GM18907 (cell line): ENCODE results near the gene TPRG1L.

ENCODE experiments used
- ATAC-seq: cut with Tn5 transposase; IDR thresholded peaks from one replicate; pipeline ENCODE4 v1.9.1; 2021; ENCODE audit warnings: mild to moderate bottlenecking, moderate library complexity; ENCODE audit not compliant: unreplicated experiment

Gene TPRG1L

DNA sequence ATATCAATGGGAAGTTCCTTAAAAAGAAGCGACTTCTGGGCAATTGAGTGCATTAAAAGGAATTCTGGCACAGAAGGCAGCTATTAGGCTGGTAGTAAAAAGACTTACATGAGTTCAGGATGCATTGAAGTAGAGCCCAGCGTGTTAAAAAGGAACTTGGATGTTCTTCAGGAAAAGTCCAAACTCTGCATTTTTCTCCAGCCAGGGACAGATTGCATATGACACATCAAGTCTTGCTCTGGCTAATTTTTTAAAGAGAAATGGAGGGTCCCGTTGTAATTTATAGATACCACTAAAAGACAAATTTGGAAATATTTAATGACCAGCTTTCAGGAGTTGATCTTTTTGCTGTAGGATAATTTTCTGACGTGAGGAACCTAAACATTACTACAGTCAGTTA lies 1.2 kb downstream of the TPRG1L start:
- no peak for ATAC-seq

DNA sequence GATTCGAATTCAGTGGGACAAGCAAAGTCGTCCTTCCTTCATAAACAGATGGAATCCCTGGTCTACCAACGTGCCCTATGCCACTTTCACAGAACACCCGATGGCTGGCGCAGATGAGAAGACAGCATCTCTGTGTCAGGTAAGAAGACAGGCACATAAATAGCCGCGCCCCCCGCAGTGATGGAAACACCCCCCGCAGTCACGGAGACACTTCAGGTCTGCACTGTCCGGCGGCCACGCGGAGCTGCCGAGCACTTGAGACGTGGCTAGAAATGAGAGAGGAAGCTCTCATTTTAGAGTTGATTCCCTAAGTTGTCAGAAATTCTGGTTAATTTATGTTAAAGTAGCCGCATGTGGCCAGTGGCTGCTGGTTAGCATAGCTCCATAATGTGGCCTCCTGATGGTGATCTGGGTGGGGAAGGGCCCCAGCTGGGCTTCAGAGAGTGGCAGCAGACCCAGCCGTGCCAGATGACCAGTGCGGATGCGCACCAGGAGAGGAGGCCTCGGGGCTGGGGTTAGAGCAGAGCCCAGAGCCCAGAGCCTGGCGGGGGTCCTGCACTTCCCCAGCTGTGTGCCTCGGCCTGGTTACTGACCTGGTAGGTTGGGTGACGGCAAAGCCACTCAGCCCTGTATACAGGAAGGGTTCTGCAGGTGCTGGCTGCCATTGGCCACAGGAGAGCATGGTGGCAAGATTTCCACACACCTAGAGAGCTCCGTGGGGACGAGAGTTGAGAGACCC lies 2.9 kb downstream of the TPRG1L start:
- no peak for ATAC-seq

DNA sequence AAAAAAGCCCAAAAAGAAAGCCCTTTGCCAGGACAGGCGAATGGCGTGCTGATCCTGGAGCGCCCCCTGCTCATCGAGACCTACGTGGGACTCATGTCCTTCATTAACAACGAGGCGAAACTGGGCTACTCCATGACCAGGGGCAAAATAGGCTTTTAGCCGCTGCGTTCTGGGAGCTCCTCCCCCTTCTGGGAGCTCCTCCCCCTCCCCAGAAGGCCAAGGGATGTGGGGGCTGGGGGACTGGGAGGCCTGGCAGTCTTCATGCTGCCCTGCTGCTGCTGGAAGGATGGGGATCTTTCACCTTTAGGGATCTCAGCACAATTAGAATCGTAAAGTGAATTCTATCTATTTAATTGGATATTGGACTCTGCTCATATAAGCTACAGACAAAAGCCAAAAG lies 3.6 kb downstream of the TPRG1L start:
- no peak for ATAC-seq

DNA sequence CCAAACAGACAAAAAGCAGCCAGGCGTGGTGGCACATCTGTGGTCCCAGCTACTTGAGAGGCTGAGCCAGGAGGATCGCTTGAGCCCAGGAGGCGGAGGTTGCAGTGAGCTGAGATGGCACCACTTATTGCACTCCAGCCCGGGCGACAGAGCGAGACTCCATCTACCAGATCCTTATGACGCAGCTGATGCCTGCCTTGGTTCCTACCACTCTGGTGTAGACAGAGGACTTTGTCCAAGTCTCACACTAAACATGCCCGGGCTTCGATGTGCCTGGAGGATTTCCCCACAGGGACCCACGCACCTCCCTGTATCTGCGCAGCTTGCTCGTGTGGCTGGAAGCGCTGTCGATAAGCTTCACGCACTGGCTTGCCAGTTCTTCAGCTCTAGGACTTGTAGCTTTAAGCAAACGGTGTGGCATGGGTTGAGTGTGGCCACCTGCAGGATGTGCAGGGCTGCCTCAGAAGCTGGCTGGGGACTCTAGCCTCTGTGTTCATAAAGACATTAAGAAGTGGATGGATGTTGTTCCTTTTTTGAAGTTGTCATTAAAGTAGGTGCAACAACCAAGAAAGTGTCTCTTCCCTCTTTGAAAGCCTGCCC lies 4.8 kb downstream of the TPRG1L start:
- no peak for ATAC-seq

DNA sequence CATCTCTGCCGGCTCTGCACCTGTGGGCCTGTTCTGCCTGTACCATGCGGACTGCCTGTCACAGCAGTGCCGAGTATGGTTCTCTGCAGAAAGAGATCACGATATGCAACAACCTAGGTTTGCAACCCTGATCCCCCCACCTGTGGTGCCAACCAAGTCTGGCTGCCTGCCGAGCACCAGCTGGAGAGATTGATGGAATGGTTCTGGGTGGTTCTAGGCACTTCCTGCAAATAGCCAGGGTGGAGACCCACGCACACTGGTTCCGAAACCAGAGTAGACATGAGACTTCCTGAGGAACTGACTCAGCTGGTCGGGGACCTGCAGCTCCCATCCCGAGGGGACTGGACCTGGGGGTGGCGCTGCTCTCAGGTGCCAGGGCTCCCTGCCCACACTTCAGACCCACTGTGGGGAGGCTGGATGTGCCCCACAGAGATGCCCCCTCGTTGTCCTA lies 5.4 kb downstream of the TPRG1L start:
- no peak for ATAC-seq

DNA sequence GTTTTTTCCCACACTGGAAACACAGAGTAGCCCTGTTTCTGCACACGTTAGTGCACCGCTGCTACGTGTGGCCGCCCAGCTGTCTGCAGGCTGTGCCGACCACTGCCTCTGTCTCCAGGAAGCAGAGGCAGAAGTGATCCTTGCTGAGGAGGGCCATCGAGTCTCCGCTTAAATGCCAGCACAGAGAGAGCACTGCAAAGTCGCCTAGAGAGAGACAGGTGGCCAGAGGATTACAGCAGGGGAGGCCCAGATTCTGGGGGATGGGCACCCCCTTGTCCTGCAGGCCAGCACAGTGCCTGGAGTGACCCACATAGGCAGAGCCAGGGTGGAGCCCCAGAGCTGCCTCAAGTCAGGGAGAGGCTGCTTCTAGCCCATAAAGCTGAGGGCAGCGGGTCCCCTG lies 6.1 kb downstream of the TPRG1L start:
- ATAC-seq = no peak

DNA sequence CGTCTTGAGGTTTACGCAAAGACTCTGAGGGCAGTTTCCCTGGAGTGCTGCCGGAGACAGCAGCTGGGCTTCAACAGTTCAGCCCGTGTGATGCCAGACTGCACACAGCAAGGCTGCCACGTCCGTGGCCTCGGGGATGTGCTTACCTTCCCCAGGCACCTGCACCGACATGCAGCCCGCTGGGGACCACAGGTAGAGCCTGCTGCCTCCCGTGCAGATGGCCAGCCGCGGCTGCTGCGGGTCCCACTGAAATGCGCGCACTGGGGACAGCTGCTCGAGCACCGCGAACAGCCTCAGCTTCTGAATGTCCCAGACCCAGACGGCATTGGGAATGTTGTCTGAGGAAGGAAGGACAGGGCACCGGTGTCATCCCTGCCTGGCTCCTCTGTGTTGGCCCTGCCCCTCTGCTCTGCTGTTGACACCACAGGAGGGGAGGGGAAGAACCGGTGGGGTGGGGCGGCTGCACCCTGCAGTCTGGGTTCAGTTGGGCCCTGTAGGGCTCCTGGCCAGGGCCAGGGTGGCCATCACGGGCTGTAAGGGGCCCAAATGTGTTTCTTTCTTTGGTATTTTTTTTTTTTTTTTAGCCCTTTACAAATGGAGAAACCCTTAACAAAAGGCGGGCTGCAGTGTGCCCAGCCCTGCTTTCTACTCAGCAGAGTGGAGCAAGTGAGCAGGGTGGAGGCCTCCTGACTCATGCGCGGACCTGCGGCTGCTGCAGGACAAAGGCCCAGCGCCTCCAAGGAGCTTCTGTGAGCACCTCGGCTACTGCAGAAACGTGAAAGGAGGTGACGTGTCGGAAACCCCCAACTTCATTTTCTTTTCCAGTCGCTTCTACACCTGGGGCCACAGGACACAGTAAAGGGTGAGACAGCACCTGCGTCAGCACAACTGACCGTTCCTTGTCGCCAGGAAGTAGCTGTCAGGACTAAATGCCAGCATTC lies 6.8 kb downstream of the TPRG1L start:
- ATAC-seq = no peak

DNA sequence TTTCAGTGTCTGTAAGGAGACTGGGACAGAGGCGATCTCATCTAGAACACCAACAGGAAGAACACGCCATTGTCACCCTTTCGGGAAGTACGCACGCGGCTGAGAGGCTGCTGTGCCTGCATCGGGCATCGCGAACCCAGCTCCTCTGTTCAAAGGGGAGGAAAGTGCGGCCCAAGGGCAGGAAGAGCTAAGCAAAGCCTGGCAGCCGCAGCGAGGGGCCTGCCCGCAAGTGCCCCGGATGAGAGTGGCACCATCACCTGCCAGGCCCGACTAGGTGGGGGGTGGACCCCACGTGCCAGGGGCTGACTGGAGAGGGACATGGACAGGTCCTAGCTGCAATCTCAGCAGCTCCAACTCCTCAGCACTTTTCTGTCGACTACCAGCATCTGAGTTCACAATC lies 7.5 kb downstream of the TPRG1L start:
- ATAC-seq = no peak

DNA sequence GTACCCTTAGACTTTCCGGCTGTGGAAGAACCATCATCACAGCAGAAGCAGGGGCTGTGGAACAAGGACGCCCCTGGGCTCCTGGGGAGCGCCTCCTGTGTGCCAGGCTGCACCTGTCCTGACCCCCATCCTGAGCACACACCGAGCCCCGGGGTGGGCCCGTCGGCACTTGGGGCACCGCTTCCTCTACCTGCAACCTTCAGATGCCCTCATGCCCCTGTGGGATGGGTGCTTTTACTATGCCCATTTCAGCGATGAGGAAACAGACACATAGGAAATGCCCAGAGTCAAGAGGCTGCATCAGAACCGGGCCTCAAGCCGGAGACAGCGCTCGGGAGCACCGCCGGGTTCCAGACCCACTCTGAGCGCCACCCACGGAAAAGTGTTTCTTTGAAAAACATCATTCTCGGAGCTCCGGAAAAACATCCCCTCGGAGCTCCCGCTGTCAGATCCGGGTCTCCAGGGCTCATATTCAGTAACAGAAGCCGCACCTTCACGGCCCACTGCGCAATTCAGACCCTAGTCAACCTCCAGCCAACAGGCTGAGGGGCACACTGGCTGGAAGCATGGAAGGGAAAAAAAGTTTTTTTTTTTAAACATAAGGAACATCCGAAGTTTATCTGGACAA lies 8.0 kb downstream of the TPRG1L start:
- ATAC-seq = no peak

DNA sequence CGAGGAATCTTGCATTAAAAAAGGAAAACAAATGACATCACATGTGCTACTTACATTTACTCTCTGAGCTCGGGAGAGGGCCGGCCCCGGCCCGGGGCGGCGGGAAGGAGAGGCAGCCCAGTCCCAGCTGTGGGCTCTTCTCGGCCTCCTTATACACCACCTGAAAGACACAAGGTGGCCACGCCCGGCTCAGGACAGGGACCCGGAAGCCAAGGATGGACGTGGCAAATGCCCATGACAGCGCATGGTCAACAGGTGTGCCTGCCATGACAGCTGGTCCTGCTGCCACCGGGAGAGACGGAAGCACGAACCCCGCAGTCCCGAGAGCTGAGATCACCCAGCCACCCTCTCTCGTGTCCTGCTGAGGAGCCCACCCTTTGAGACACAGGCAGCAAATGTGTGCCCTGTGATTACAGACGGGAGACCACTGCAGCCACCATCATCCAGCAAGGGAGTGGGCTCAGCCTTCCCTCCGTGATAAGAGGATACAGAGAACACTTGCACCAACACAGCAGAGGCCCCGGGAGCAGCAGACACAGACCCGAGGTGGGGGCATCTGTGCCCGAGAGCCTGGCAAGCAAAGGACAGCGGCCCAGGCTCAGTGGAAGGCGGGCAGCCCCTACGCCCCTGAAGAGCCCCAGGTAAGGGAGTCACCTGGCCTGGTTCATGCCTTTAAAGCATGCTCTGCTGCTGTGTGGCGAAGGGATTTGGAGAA lies 8.7 kb downstream of the TPRG1L start:
- ATAC-seq = no peak

DNA sequence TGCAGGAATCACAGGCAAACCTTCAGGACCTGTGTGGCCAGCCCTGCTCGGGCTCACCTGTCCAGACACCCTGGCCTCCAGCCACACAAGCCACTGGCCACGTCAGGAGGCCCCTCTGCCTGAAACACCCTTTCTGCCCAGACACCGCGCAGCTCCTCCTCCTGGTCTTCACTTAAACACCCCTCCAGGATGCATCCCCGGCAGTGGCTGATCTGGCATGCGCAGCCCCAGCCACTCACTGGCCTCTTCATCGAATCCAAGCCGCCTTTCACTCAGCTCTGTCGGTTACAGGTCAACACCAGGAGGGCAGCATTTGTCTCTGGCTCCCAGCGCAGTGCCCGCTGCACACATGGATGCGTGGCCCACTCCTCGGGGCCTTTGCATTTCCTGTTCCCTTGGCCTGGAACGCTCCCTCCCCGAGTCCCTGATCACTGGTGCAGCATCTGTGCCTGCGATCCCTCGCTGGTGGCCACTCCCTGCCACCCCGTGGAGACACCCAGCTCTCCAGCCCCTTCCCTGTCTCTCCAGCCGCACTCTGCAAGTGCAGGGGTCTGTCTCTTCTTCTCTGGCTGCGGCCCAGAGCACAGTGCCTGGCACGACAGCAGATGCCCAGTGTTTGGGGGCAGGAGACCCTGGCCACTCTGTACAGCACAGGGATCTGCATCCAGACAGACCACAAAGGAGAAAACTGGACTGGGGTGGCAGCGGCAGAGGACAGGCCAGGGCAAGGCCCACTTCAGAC lies 9.4 kb downstream of the TPRG1L start:
- ATAC-seq = no peak

DNA sequence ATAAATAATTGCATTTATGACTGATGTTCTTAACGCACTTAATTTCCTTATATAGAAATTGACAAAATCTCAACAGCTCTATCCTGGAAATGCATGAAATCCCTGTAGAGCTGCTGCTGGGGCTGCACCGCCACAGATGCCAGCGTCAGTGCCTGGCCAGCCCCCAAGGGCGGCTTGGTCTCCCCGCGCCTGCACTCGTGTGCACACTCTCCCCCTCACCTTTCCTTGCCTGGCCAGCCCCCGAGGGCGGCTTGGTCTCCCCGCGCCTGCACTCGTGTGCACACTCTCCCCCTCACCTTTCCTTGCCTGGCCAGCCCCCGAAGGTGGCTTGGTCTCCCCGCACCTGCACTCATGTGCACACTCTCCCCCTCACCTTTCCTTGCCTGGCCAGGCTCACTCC lies 11.3 kb downstream of the TPRG1L start:
- no peak for ATAC-seq

DNA sequence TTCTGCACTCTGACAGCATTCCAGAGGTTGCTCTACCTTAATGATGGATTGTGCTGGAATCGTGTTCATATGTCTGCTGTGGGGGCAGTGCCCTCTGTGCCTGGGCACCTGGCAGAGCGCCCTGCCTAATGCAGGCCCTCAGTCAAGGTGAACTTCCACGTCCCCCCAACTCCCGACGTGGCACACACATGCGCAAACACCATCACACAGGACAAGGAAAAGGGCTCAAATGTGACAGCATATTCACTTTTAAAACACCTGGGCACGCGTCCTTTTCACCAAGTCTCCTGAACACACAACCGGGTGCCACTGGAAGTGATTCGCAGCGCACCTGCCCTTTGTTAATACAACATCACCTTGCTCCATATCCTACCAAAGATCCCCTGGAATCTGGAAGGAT lies 11.7 kb downstream of the TPRG1L start:
- no peak for ATAC-seq

DNA sequence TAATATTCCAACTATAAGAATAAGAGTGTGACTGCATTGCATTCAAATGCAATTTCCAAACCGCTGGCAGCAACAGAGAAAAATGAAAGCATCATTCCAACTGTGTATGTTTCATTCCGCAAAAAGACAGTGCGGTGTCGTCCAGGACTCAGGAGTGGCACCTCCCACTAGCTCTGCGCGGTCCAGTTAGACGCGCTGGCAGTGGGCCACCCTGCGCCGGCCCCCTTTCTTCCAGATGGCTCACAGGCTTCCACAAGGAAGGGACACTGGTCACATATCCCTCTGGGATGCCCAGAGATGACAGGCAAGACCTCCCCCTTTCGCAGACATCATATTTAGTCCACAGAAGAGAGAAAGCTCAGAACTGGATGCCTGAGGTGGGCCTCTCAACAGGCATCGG lies 13.2 kb downstream of the TPRG1L start:
- ATAC-seq = no peak

DNA sequence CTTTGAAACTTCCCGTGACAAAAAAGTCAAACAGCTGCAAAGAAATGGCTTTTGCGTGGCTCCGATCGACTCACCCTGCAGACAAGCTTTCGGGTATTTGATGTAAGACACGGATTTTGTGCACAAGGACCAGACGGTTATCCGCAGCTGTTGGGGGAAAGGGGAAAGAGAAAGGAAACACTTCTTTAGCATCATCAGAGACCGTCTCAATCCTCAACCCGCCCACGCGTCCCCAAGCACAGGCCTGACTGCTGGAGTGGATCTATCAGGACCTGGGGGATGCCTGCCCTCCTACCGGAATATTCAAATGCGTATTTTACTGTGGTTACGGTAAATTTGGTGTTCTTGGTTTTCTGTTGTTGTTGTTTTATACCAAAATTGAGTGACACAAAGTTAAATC lies 13.9 kb downstream of the TPRG1L start:
- ATAC-seq = no peak

DNA sequence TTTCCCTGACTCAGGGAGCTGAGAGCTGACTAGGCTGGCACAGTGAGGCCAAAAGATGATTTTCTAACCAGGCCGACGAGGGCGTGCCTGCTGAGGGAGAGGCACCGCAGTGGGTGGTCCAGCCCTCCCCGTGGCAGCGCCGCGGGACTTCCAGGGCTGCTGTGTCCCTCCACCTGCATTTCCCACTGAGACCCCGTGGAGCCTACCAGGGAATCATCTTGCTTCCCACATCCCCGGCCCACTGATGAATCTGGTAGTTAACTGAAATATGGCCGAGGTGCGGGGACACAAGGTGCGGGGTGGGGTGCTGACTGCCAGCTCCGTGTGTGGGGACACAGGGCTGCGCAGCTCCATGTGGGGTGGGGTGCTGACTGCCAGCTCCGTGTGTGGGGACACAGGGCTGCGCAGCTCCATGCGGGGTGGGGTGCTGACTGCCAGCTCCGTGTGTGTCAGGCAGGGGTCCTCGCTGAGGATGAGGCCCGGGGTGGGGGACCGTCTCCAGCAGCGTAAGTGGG lies 14.6 kb downstream of the TPRG1L start:
- ATAC-seq = no peak

DNA sequence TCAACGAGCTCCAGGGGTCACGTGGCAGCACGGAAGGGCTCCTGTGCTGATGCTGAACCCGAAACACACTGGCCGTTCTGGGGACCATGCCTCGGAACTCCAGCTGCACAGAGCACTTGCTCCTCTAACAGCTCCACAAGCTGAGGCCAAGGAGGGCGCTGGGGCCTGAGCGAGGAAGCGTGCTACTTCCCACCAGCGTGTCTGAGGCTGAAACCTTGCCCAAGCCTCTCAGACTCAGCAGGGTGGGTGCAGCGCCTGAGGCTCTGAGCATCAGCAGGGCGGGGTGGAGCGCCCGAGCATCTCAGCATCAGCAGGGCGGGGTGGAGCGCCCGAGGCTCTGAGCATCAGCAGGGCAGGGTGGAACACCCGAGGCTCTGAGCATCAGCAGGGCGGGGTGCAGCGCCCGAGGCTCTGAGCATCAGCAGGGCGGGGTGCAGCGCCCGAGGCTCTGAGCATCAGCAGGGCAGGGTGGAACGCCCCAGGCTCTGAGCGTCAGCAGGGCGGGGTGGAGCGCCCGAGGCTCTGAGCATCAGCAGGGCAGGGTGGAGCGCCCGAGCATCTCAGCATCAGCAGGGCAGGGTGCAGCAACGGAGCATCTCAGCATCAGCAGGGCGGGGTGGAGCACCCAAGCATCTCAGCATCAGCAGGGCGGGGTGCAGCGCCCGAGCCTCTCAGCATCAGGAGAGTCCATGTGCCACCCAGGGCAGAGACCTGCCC lies 15.5 kb downstream of the TPRG1L start:
- no peak for ATAC-seq

DNA sequence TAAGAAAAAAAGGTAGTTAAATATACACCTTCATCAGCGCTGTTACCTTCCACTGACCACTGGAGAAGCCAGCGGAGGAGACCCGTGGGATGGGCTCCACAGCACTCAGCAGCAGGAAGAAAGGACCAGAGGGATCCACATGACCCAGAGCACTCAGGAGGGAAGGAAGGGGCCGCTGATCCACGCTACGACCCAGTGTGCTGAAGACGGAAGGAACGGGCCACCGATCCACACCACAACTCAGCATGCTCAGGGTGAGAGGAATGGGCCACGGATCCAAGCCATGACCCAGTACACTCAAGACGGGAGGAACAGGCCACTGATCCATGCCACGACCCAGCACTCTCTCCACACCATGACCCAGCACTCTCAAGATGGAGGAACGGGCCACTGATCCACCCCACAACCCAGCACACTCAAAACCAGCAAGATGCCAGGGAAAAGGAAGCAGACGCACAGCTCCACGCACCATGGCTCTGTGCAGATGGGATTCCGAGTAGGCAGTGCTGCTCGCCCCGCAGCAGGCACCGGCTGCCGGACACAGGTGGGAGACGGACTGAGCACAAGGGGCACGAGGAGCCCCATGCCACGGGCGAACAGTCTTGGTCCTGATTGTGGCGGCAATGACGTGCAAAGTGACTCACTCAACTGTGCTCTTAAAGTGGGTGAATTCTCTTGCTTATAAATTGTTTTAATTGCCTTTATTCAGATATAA lies 16.4 kb downstream of the TPRG1L start:
- ATAC-seq = no peak
